ENCODE measurements around the gene CTSF. TPM values are rescaled to one million over a fixed set of nuclear protein-coding genes. Genes with fewer than 3 reads are reported as not detected.
A peak's percentile ranks its signal among the peaks of the same experiment; 100 is the strongest.

CTSF gene
- total RNA-seq (2021) (3.7 and 6.9 TPM in 2 replicates), Bru-seq, nascent RNA (percentile 17 among the genes with signal in this experiment), BruChase-seq, experiment 1, labeled RNA remaining after a 2-hour chase (percentile 29 among the genes with signal in this experiment), BruChase-seq, experiment 2, labeled RNA remaining after a 6-hour chase (percentile 28 among the genes with signal in this experiment)
- long read RNA-seq, transcript CTSF-201 (13 exons, 2,035 nt) = major isoform, 19 of 26 reads
- long read RNA-seq, partial matches to known transcripts = 3 of 26 reads
- long read RNA-seq, other reads (novel, unspliced or antisense) = 3 of 26 reads

- POLR2A ChIA-PET (ENCODE audit: low non-redundant PET) = no interaction called here
- Histone ChIP-seq H3K4me3 (ENCODE audit: low read depth, low read length, poor library complexity, severe bottlenecking) (peak within 1 kb of the TSS; percentile 54), H3K4me1 (ENCODE audit: insufficient read depth, low read length, poor library complexity, severe bottlenecking) (peaks cover 5% of the 10 kb centered on the region), H3K36me3 (ENCODE audit: insufficient read depth, low read length, poor library complexity, severe bottlenecking) (no peaks in the 10 kb centered on the region), H3K27ac (ENCODE audit: low read depth, low read length, poor library complexity, severe bottlenecking) (no peak within 1 kb of the TSS), H3K27me3 (replicated peaks; ENCODE audit: insufficient read depth, low read depth, low read length, poor library complexity) (no peaks in the 10 kb centered on the region), H3K9me3 (ENCODE audit: low read depth, low read length, poor library complexity, severe bottlenecking) (no peaks in the 10 kb centered on the region)
- peak; percentile 81 for DNase-seq (ENCODE audit: low spot score)
- TF ChIP-seq EZH2 (IDR thresholded peaks at IDR 0.05; ENCODE audit: borderline replicate concordance, low read depth, low read length, poor library complexity, severe bottlenecking) = no peak
- no peak for TF ChIP-seq CTCF (conservative IDR thresholded peaks at IDR 0.05; ENCODE audit: low read depth, low read length)
- intact Hi-C loops (cut with micrococcal nuclease; ENCODE audit: unreplicated experiment) = no loop called here
- no TSS peak for BruUV-seq (replicated peaks)
- CTCF ChIA-PET = no interaction called here
These were observed at the start of gene CTSF for GRCh38 chr11:66568124-66568916. Gene CTSF (minus strand): TSS chr11:66568606. CDS start chr11:66568486, 120 bp downstream.

GRCh38 chr11:66617155-66617834 lies 48.9 kb upstream of the CTSF start:
- TF ChIP-seq CTCF (conservative IDR thresholded peaks at IDR 0.05; ENCODE audit: low read depth, low read length) (no peak), EZH2 (IDR thresholded peaks at IDR 0.05; ENCODE audit: borderline replicate concordance, low read depth, low read length, poor library complexity, severe bottlenecking) (no peak)
- Histone ChIP-seq H3K27me3 (replicated peaks; ENCODE audit: insufficient read depth, low read depth, low read length, poor library complexity) (no peaks in the 10 kb centered on the region), H3K4me3 (ENCODE audit: low read depth, low read length, poor library complexity, severe bottlenecking) (peak overlapping the region; percentile 80), H3K27ac (ENCODE audit: low read depth, low read length, poor library complexity, severe bottlenecking) (peak overlapping the region; percentile 94), H3K36me3 (ENCODE audit: insufficient read depth, low read length, poor library complexity, severe bottlenecking) (peaks cover 37% of the 10 kb centered on the region), H3K4me1 (ENCODE audit: insufficient read depth, low read length, poor library complexity, severe bottlenecking) (peaks cover 22% of the 10 kb centered on the region), H3K9me3 (ENCODE audit: low read depth, low read length, poor library complexity, severe bottlenecking) (no peaks in the 10 kb centered on the region)
- DNase-seq (ENCODE audit: low spot score) = no peak
- intact Hi-C loops (cut with micrococcal nuclease; ENCODE audit: unreplicated experiment) = loop anchor here (2.0 kb wide), 1 partner anchor 22 kb away; the partner anchor contains the start of gene RBM4
- BruUV-seq (replicated peaks) = no TSS peak
- ChIA-PET POLR2A (ENCODE audit: low non-redundant PET) (interaction anchor here (0.5 kb wide), 1 partner anchor 24 kb away, joined by 4 read pairs; no protein-coding TSS in a partner anchor), CTCF (no interaction called here)

- peaks cover 30% of the 10 kb centered on the region for H3K36me3 ChIP-seq (ENCODE audit: insufficient read depth, low read length, poor library complexity, severe bottlenecking)
- intact Hi-C loops (cut with micrococcal nuclease; ENCODE audit: unreplicated experiment) = loop anchor here (2.0 kb wide), 1 partner anchor 22 kb away; the partner anchor contains the start of gene RBM4
- no peaks in the 10 kb centered on the region for H3K27me3 ChIP-seq (replicated peaks; ENCODE audit: insufficient read depth, low read depth, low read length, poor library complexity)
- H3K9me3 ChIP-seq (ENCODE audit: low read depth, low read length, poor library complexity, severe bottlenecking) = no peaks in the 10 kb centered on the region
- H3K4me1 ChIP-seq (ENCODE audit: insufficient read depth, low read length, poor library complexity, severe bottlenecking) = peaks cover 22% of the 10 kb centered on the region
- CTCF ChIA-PET = no interaction called here
- H3K4me3 ChIP-seq (ENCODE audit: low read depth, low read length, poor library complexity, severe bottlenecking) = peak within 1 kb of the TSS; percentile 80
- H3K27ac ChIP-seq (ENCODE audit: low read depth, low read length, poor library complexity, severe bottlenecking) = peak within 1 kb of the TSS; percentile 94
- POLR2A ChIA-PET (ENCODE audit: low non-redundant PET) = interaction anchor here (0.6 to 1.0 kb wide), 4 partner anchors 11 to 453 kb away, joined by 4 to 10 read pairs (median 6); no protein-coding TSS in a partner anchor
- peak; percentile 100 for DNase-seq (ENCODE audit: low spot score)
- BruUV-seq (replicated peaks) = no TSS peak
- no peak for TF ChIP-seq CTCF (conservative IDR thresholded peaks at IDR 0.05; ENCODE audit: low read depth, low read length)
- TF ChIP-seq EZH2 (IDR thresholded peaks at IDR 0.05; ENCODE audit: borderline replicate concordance, low read depth, low read length, poor library complexity, severe bottlenecking) = no peak
These were observed 48.2 kb upstream of the CTSF start, which contains the start of gene RBM14 for GRCh38 chr11:66616379-66617154. Gene RBM14 (plus strand): TSS chr11:66616630. CDS start chr11:66616721, 91 bp downstream.
